Colonic mucosa (tissue), 4 donors: Measurements from ENCODE around the gene EPX. TPM values are rescaled to one million over a fixed set of nuclear protein-coding genes. Genes with fewer than 3 reads are reported as not detected.

Source experiments
- DNase-seq: peaks from one replicate; pipeline ENCODE4 v3.0.0-alpha.2; 2020
- H3K27ac ChIP-seq: fragments of 200-600 bp; one replicate; pipeline ENCODE4 v1.8.0; 2021
- H3K27me3 ChIP-seq: fragments of 200-600 bp; one replicate; pipeline ENCODE4 v1.8.0; 2021
- H3K36me3 ChIP-seq: fragments of 200-600 bp; one replicate; pipeline ENCODE4 v1.8.0; 2021
- H3K4me1 ChIP-seq: fragments of 200-600 bp; one replicate; pipeline ENCODE4 v1.8.0; 2021; ENCODE audit warnings: mild to moderate bottlenecking
- H3K4me3 ChIP-seq: fragments of 200-600 bp; one replicate; pipeline ENCODE4 v1.8.0; 2021
- H3K9ac ChIP-seq, 2 donors: one replicate each; pipeline ENCODE4 v1.7.0; 2013; ENCODE audit warnings: control low read depth in 2 of 2, low read depth in 2 of 2, low read length in 2 of 2
- H3K9me3 ChIP-seq: fragments of 200-600 bp; one replicate; pipeline ENCODE4 v1.8.0; 2021
- intact Hi-C: fragments of 100-400 bp; cut with DNase I; formaldehyde crosslinking; loops from one replicate; pipeline ENCODE4 v1.14.1; 2022
- total RNA-seq, 2 donors: library from RNA; stranded (reverse); fragmentation: NEBNext Ultra II Directional in 1 of 2; extraction: Animal tissue kit (Norgen Biotek cat#: 25700) in 1 of 2; gene quantifications; one replicate each; pipeline ENCODE4 v1.2.1, GENCODE V29; 2021
- TF ChIP-seq, protein P1 (sequence below): fragments of 200-600 bp; IDR thresholded peaks from one replicate; pipeline ENCODE4 v1.8.0; 2022; ENCODE audit warnings: antibody characterized with exemption, mild to moderate bottlenecking
- donor health status: healthy.
- donor health status: DM: no; HTN: no; CAD: no.
- donor health status: DM: no; HTN: no; CAD: no.

Gene EPX
- total RNA-seq, 2 donors from 2014 or later, result not detected

DNA sequence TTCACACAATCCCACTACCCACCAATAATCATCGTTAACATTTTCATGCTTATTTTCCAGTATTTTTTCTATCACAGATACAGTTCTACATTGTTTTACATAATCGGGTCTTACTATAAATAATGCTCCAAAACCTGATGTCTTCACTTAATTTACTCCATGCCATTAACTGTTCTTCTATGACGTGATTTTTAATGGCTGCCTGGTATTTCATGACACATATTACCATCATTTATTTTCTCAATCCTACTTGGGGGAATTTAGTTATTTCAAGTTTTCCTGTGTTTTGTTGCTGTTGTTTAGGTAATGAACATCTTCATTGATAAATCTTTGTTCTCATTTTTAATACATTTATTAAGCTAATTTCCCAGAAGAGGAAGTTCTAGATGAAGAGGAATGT is 60.6 kb downstream of the EPX start:
- Histone ChIP-seq H3K9me3 (no peaks in the 10 kb centered on the region), H3K27me3 (no peaks in the 10 kb centered on the region), H3K36me3 (no peaks in the 10 kb centered on the region), H3K9ac (no peak overlapping the region), H3K4me3 (no peak overlapping the region), H3K27ac (no peak overlapping the region), H3K4me1 (peaks cover 7% of the 10 kb centered on the region)
- TF ChIP-seq, protein P1, sequence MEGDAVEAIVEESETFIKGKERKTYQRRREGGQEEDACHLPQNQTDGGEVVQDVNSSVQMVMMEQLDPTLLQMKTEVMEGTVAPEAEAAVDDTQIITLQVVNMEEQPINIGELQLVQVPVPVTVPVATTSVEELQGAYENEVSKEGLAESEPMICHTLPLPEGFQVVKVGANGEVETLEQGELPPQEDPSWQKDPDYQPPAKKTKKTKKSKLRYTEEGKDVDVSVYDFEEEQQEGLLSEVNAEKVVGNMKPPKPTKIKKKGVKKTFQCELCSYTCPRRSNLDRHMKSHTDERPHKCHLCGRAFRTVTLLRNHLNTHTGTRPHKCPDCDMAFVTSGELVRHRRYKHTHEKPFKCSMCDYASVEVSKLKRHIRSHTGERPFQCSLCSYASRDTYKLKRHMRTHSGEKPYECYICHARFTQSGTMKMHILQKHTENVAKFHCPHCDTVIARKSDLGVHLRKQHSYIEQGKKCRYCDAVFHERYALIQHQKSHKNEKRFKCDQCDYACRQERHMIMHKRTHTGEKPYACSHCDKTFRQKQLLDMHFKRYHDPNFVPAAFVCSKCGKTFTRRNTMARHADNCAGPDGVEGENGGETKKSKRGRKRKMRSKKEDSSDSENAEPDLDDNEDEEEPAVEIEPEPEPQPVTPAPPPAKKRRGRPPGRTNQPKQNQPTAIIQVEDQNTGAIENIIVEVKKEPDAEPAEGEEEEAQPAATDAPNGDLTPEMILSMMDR, result no peak
- intact Hi-C loops, result no loop called here
- no peak for DNase-seq

Other genes with a start within 250 kb of the EPX start
- 10 to 100 TPM; 14.7 to 15.2 TPM for gene CUEDC1, start 237.3 kb upstream of the EPX start, total RNA-seq
- gene VEZF1, start 204.5 kb upstream of the EPX start, total RNA-seq, result 10 to 100 TPM; 35.7 to 52.8 TPM
- gene SRSF1, start 185.5 kb upstream of the EPX start, total RNA-seq, result 100 to 1,000 TPM; 173 to 315 TPM
- gene DYNLL2, start 109.3 kb upstream of the EPX start, total RNA-seq, result 10 to 100 TPM; 34.3 to 41.2 TPM
- not detected for gene OR4D1, start 44.3 kb upstream of the EPX start, total RNA-seq
- not detected for gene OR4D2, start 25.7 kb upstream of the EPX start, total RNA-seq
- gene MKS1, start 26.5 kb downstream of the EPX start, total RNA-seq, result 10 to 100 TPM; 13.8 to 18.4 TPM
- not detected for gene LPO, start 45.9 kb downstream of the EPX start, total RNA-seq
- not detected for gene MPO, start 88.2 kb downstream of the EPX start, total RNA-seq
- 1 to 10 TPM; 3.7 to 5.4 TPM for gene TSPOAP1, start 136.1 kb downstream of the EPX start, total RNA-seq
- 10 to 100 TPM; 68.7 to 75.3 TPM for gene SUPT4H1, start 159.5 kb downstream of the EPX start, total RNA-seq
- 10 to 100 TPM; 38.5 to 51.2 TPM for gene RNF43, start 224.8 kb downstream of the EPX start, total RNA-seq